K562 (cell line): ENCODE data around the gene GPER1.

Experiments used
- KAT8 ChIP-seq: fragments of 450-650 bp; IDR thresholded peaks from 2 replicates; pipeline ENCODE4 v1.6.1; 2016; ENCODE audit warnings: low read depth, mild to moderate bottlenecking
- MCM5 ChIP-seq: fragments of 450-650 bp; IDR thresholded peaks from 2 replicates; pipeline ENCODE4 v1.6.1; 2016; ENCODE audit warnings: low read depth
- PHTF2 ChIP-seq: fragments of 250-450 bp; sonication (Bioruptor Pico); IDR thresholded peaks from 2 replicates; pipeline ENCODE4 v1.5.0; 2021; ENCODE audit warnings: mild to moderate bottlenecking

- TF ChIP-seq PHTF2 (no peak), MCM5 (no peak), KAT8 (no peak)
Observed at GRCh38 chr7:1092806-1093501, 5.0 kb downstream of the GPER1 start.
